ENCODE results near the gene MINAR2.

DNA sequence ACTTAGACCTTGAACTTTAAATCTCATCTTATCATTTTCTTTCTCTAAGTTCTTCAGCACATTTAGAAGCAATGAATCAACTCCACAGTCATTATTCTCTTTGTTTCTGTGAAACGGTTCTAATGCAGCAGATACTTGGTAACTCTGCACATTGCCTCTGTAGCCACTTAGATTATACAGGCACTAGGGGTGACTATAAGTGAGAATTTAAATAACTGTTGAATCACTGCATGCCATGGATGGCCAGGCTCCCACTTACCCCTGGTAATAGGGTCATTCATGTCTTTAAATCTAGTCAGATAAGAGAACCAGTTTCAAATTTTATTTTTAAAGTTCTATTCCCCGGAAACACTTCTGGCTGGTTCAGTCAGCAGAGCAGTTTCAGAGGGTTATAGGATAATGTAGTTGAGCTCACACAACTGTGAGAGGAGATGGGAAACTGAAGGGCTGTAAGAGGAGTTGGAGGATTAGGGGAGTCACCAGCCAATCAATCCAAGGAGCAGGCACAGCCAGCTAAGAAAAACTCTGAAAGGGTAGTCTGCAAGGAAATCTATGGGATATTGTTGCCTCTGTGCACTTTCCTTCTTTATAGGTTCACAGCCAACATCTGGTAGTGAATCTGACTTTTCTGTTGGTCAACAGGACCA is 4.2 kb upstream of the MINAR2 start:
- no peak for TF ChIP-seq POLR2A (IDR thresholded peaks at IDR 0.05)
- TF ChIP-seq, protein P1, sequence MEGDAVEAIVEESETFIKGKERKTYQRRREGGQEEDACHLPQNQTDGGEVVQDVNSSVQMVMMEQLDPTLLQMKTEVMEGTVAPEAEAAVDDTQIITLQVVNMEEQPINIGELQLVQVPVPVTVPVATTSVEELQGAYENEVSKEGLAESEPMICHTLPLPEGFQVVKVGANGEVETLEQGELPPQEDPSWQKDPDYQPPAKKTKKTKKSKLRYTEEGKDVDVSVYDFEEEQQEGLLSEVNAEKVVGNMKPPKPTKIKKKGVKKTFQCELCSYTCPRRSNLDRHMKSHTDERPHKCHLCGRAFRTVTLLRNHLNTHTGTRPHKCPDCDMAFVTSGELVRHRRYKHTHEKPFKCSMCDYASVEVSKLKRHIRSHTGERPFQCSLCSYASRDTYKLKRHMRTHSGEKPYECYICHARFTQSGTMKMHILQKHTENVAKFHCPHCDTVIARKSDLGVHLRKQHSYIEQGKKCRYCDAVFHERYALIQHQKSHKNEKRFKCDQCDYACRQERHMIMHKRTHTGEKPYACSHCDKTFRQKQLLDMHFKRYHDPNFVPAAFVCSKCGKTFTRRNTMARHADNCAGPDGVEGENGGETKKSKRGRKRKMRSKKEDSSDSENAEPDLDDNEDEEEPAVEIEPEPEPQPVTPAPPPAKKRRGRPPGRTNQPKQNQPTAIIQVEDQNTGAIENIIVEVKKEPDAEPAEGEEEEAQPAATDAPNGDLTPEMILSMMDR (IDR thresholded peaks at IDR 0.05), result no peak

Measured in stomach (tissue), 4 donors.